K562 (cell line): ENCODE results near the gene APBA2. TPM values are rescaled to one million over a fixed set of nuclear protein-coding genes. Genes with fewer than 3 reads are reported as not detected.
A peak's percentile ranks its signal among the peaks of the same experiment; 100 is the strongest.

ENCODE experiments used
- ATAC-seq: fragments of 200-7000 bp; cut with Tn5 transposase; 3 replicates; pipeline ENCODE4 v1.9.1; 2020; ENCODE audit warnings: moderate library complexity
- BruUV-seq: library from RNA; stranded (reverse); fragments of 400-500 nt; replicated peaks from 2 replicates; lab custom pipeline; 2021; lab: Mats Ljungman, UMichigan
- CTCF ChIA-PET: fragments of 300-600 bp; formaldehyde crosslinking; extraction: SDS; loops from one replicate; lab custom pipeline; 2021; ENCODE audit warnings: low intra/inter-chr PET ratio; lab: Yijun Ruan, JAX
- POLR2A ChIA-PET: fragments of 300-600, 350-650 bp; sonication (Branson Sonifier 250); formaldehyde crosslinking; extraction: SDS; loops from one replicate; lab custom pipeline; 2021; ENCODE audit warnings: antibody characterized with exemption, inconsistent platforms; lab: Yijun Ruan, JAX
- DNase-seq, 4 experiments: peaks; one replicate each; pipeline versions ENCODE4 v3.0.0 to v3.0.0-alpha.2; 2011 to 2018; ENCODE audit warnings: low spot score in 3 of 4, mixed read lengths in 3 of 4; ENCODE audit errors: extremely low read depth in 1 of 4
- FAIRE-seq: peaks from 2 replicates; lab custom pipeline; 2011; peaks lifted over from hg19 to GRCh38; lab: Jason Lieb, UNC
- H2AFZ ChIP-seq: 2 replicates; pipeline ENCODE4 v1.6.0; 2011; ENCODE audit warnings: low read depth, low read length, control low read depth, inconsistent platforms
- H3K27ac ChIP-seq: fragments of 200-600 bp; 3 replicates; pipeline ENCODE4 v1.8.0; 2011; ENCODE audit warnings: low read depth, mild to moderate bottlenecking, control low read depth, inconsistent platforms, low read length, moderate library complexity, mixed read lengths; ENCODE audit errors: extremely low read depth
- H3K27me3 ChIP-seq, 2 experiments: fragments of 300-600 bp in 1 of 2; 2 replicates in 1 of 2; 3 replicates in 1 of 2; pipeline versions ENCODE4 v1.6.0 to v1.8.0; 2011; ENCODE audit warnings: inconsistent platforms in 2 of 2, low read length in 2 of 2, mild to moderate bottlenecking in 1 of 2, mixed read lengths in 1 of 2, moderate library complexity in 1 of 2; ENCODE audit not compliant: control insufficient read depth in 2 of 2, insufficient read depth in 2 of 2
- H3K36me3 ChIP-seq: fragments of 300-600 bp; 3 replicates; pipeline ENCODE4 v1.8.0; 2011; ENCODE audit warnings: mild to moderate bottlenecking, low read length, inconsistent platforms; ENCODE audit not compliant: control insufficient read depth, insufficient read depth
- H3K4me1 ChIP-seq, 2 experiments: fragments of 200-600 bp in 1 of 2; replicated peaks in 1 of 2; 2 replicates in 1 of 2; 3 replicates in 1 of 2; pipeline versions ENCODE4 v1.5.1 to v1.8.0; 2011; ENCODE audit warnings: inconsistent platforms in 2 of 2, low read length in 2 of 2, mild to moderate bottlenecking in 1 of 2, mixed read lengths in 1 of 2, moderate library complexity in 1 of 2; ENCODE audit not compliant: control insufficient read depth in 2 of 2, insufficient read depth in 2 of 2
- H3K4me2 ChIP-seq: 2 replicates; pipeline ENCODE4 v1.6.1; 2011; ENCODE audit warnings: low read length, control low read depth, inconsistent platforms, mixed read lengths; ENCODE audit not compliant: insufficient read depth
- H3K4me3 ChIP-seq: fragments of 200-600 bp; sonication (generic), shearing (Covaris generic); 2 replicates; pipeline ENCODE4 v1.5.1; 2016; ENCODE audit warnings: control low read depth, inconsistent platforms
- H3K79me2 ChIP-seq: fragments of 200-600 bp; 3 replicates; pipeline ENCODE4 v1.8.0; 2011; ENCODE audit warnings: low read length, inconsistent platforms; ENCODE audit not compliant: control insufficient read depth, insufficient read depth
- H3K9ac ChIP-seq, 2 experiments: 2 replicates each; pipeline versions ENCODE4 v1.6.0 to v1.6.1; 2011; ENCODE audit warnings: low read depth in 2 of 2, low read length in 2 of 2, control low read depth in 1 of 2, inconsistent platforms in 1 of 2, mild to moderate bottlenecking in 1 of 2, mixed read lengths in 1 of 2; ENCODE audit not compliant: insufficient read depth in 1 of 2
- H3K9me1 ChIP-seq: one replicate; pipeline ENCODE4 v1.6.0; 2011; ENCODE audit warnings: inconsistent platforms, mild to moderate bottlenecking, low read length, moderate library complexity; ENCODE audit not compliant: control insufficient read depth, insufficient read depth
- H3K9me3 ChIP-seq: replicated peaks from 2 replicates; pipeline ENCODE4 v1.5.1; 2011; ENCODE audit warnings: low read depth, low read length, inconsistent platforms; ENCODE audit not compliant: control insufficient read depth, insufficient read depth
- H4K20me1 ChIP-seq: replicated peaks from 2 replicates; pipeline ENCODE4 v1.6.1; 2011; ENCODE audit warnings: low read length, inconsistent platforms, mixed read lengths; ENCODE audit not compliant: control insufficient read depth, insufficient read depth
- CC2D1A ChIP-seq: fragments of 450-650 bp; IDR thresholded peaks from 2 replicates; pipeline ENCODE4 v1.6.1; 2017; ENCODE audit warnings: mild to moderate bottlenecking
- CGGBP1 ChIP-seq: fragments of 250-450 bp; sonication (Bioruptor Pico); IDR thresholded peaks from 2 replicates; pipeline ENCODE4 v1.9.0; 2021; ENCODE audit warnings: mild to moderate bottlenecking
- ETS2 ChIP-seq: IDR thresholded peaks from 2 replicates; pipeline ENCODE4 v1.6.1; 2016; ENCODE audit warnings: borderline replicate concordance, missing genetic modification characterization, mild to moderate bottlenecking, moderate library complexity, missing compliant biosample characterization; ENCODE audit not compliant: poor library complexity, severe bottlenecking
- HBP1 ChIP-seq: fragments of 450-650 bp; formaldehyde crosslinking; IDR thresholded peaks from 2 replicates; pipeline ENCODE4 v1.4.0; 2022; ENCODE audit warnings: missing genetic modification characterization
- MCM3 ChIP-seq: fragments of 450-650 bp; IDR thresholded peaks from 2 replicates; pipeline ENCODE4 v1.6.1; 2016
- YY1 ChIP-seq, 3 experiments: IDR thresholded peaks; 2 replicates each; pipeline ENCODE4 v1.6.1; 2011; ENCODE audit warnings: low read length in 2 of 3, mild to moderate bottlenecking in 2 of 3, moderate library complexity in 2 of 3, borderline replicate concordance in 1 of 3, control low read depth in 1 of 3, low read depth in 1 of 3; ENCODE audit not compliant: insufficient read depth in 3 of 3, insufficient replicate concordance in 2 of 3, control insufficient read depth in 1 of 3, insufficient read length in 1 of 3; ENCODE audit errors: extremely low read depth in 1 of 3
- ZNF57 ChIP-seq: fragments of 450-650 bp; formaldehyde crosslinking; IDR thresholded peaks from 2 replicates; pipeline ENCODE4 v1.4.0; 2020; ENCODE audit warnings: mild to moderate bottlenecking, moderate library complexity
- WGBS: fragments of 100-300 bp; shearing (Covaris generic); methylation state at CpG from one replicate; pipeline ENCODE4 v1.1.6; 2016; ENCODE audit warnings: low coverage, mixed read lengths; ENCODE audit not compliant: insufficient coverage; ENCODE audit errors: missing lambda C conversion rate; 5-methylcytosine and 5-hydroxymethylcytosine counted together
- in situ Hi-C: fragments of 300-500 bp; cut with MboI; formaldehyde crosslinking; loops from 4 replicates; pipeline ENCODE4 v1.15.0; 2018; ENCODE audit warnings: inconsistent platforms, mixed read lengths
- intact Hi-C: fragments of 100-400 bp; cut with micrococcal nuclease; formaldehyde crosslinking; loops from 2 replicates; pipeline ENCODE4 v1.14.2; 2022
- polyA plus RNA-seq, 8 experiments: library from polyadenylated mRNA; depleted of rRNA in 4 of 8; stranded (reverse) in 5 of 8; unstranded in 3 of 8; fragments of >200 nt; fragmentation: Nextera tagmentation in 2 of 8; fragmentation: Illumina TruSeq in 1 of 8; extraction: Ambion mirVana in 2 of 8; extraction: Trizol in 1 of 8; gene quantifications; 2 replicates each; pipeline versions ENCODE4 v1.2.1 to v1.2.3, GENCODE V29; 2011 to 2014; ENCODE audit warnings: inconsistent platforms in 1 of 8, missing spikeins in 1 of 8
- total RNA-seq, 7 experiments: library from RNA; depleted of rRNA in 6 of 7; stranded (reverse); fragments of >200 nt in 6 of 7; fragmentation: Illumina TruSeq in 2 of 7; extraction: Trizol in 2 of 7; gene quantifications; 2 replicates each; pipeline versions ENCODE4 v1.2.1 to v1.2.3, GENCODE V29; 2011 to 2021; ENCODE audit warnings: low replicate concordance in 1 of 7

The APBA2 gene
- total and polyA plus RNA-seq, 9 of the 15 experiments (the other 6 are each of a cell fraction or from before 2014, with no cell fraction given), result 0.24 to 40.9 (median 25.2) TPM

GRCh38 chr15:28986726-28987125 lies 101.0 kb downstream of the APBA2 start (continued):
- no peak for TF ChIP-seq CC2D1A
- no peak for TF ChIP-seq ZNF57 (CRISPR knock-in tag)
- no peak for TF ChIP-seq CGGBP1 (CRISPR knock-in tag)
- TF ChIP-seq MCM3, result no peak
- no peak for TF ChIP-seq HBP1 (CRISPR knock-in tag)

GRCh38 chr15:28987337-28987736 lies 101.6 kb downstream of the APBA2 start:
- Histone ChIP-seq H3K4me3 (no peak overlapping the region), H3K9ac (no peak overlapping the region), H3K9me1 (no peaks in the 10 kb centered on the region), H3K36me3 (no peaks in the 10 kb centered on the region), H3K27ac (no peak overlapping the region), H4K20me1 (peaks cover 14% of the 10 kb centered on the region), H3K4me1 (peaks cover 16 to 30% of the 10 kb centered on the region in 2 experiments; a peak in 4 of 5 replicates), H3K79me2 (0 out of 3 replicates have a peak, but pooled peaks cover 4% of the 10 kb centered on the region), H2AFZ (no peak overlapping the region), H3K27me3 (no peaks in the 10 kb centered on the region), H3K9me3 (no peaks in the 10 kb centered on the region), H3K4me2 (no peak overlapping the region)
- intact Hi-C loops, result no loop called here
- no TSS peak for BruUV-seq
- WGBS, result 76% methylated on average over 4 of the region's 4 CpGs
- in situ Hi-C loops, result no loop called here
- peak in 1 of 3 experiments; percentile 11 for TF ChIP-seq YY1 (IDR thresholded peaks at IDR 0.05; ENCODE audit: borderline replicate concordance in 1 of 3, control insufficient read depth in 1 of 3, extremely low read depth in 1 of 3, insufficient read depth in 3 of 3, insufficient read length in 1 of 3, insufficient replicate concordance in 2 of 3, low read depth in 1 of 3, low read length in 2 of 3)
- TF ChIP-seq ETS2, result no peak
- POLR2A ChIA-PET, result no interaction called here
- CTCF ChIA-PET, result no interaction called here
- DNase-seq (no peak), ATAC-seq (no peak), FAIRE-seq (no peak)
